HPDE6-E6E7 (cell line): ENCODE data around the gene LUC7L.

Experiments
- DNase-seq: peaks from one replicate; pipeline ENCODE4 v3.0.0; 2011; ENCODE audit warnings: missing footprints; ENCODE audit errors: extremely low spot score

The LUC7L gene

DNA sequence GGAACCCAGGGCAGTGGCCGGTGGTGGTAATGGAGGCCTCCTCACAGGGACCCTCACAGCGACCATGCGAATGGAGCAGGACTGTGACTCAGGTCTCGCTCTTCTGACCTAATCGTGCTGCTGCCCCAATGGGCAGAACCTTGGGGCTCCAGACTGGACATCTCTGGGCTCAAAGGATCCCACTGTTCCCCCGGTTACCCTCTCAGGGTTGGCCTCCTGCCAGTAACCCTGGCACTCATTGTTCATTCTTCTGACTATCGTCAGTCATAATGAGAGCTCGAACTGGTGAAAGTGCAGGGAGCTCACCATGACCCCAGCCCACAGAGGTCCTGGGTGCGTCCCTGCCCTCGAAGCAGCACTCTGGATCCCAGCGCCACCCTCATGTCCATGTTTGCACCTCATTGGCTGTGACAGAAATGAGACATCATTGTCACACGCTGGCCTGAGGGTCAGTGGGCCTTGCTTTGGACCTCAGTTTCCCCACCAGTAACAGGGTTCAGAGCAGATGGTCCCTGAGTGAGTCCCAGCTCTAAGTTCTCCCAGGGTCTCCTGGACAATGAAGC lies 86.8 kb downstream of the LUC7L start:
- DNase-seq, result no peak

DNA sequence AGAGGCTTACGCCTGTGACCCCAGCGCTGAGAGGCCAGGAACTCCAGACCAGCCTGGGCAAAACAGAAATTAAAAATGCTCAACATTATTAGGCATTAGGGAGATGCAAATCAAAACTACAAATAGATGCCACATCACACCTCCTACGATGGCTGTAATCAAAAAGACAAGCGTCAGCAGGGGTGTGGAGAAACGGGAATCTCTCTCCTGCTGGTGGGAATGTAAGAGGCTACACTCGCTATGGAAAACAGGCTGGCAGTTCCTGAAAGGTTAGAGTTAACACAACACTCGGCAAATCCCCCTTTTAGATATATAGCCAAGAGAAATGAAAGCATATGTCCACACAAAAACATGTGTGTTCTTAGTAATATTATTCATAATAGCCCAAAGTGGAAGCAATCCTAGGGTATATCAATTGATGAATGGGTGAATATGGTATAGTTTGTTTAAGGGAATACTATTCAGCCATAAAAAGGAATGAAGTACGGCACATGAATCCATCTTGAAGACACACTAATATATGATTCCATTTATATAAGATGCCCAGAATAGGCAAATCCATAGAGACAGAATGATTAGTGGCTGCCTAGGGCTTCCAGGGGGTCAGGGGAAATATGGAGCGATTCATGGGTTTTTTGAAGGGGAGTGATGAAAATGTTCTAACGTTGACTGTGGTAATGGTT lies 88.9 kb downstream of the LUC7L start:
- no peak for DNase-seq
